MM.1S (cell line): Measurements from ENCODE around the gene FLII.
A peak's percentile ranks its signal among the peaks of the same experiment; 100 is the strongest.
"Not testable (repeated sequence)": the region's sequence is repeated elsewhere in the genome, so short reads cannot be mapped to it uniquely, and the experiment has no call there.

ENCODE experiments used
- DNase-seq: peaks from one replicate; pipeline ENCODE4 v3.0.0-alpha.2; 2015
- H2AFZ ChIP-seq: fragments of 300-600 bp; sonication (generic); 2 replicates; pipeline ENCODE4 v1.6.0; 2016; ENCODE audit warnings: antibody characterized with exemption, low read length
- H3F3A ChIP-seq: fragments of 300-600 bp; sonication (generic); 2 replicates; pipeline ENCODE4 v1.6.1; 2016; ENCODE audit warnings: mild to moderate bottlenecking, antibody characterized with exemption, low read length, moderate library complexity, mixed read lengths; ENCODE audit not compliant: insufficient read depth
- H3K27ac ChIP-seq: fragments of 300-600 bp; sonication (generic); 2 replicates; pipeline ENCODE4 v1.5.1; 2016; ENCODE audit warnings: mild to moderate bottlenecking, low read length
- H3K27me3 ChIP-seq: fragments of 300-600 bp; sonication (generic); replicated peaks from 2 replicates; pipeline ENCODE4 v1.6.0; 2016; ENCODE audit warnings: low read length; ENCODE audit not compliant: insufficient read depth
- H3K36me3 ChIP-seq: fragments of 300-600 bp; sonication (generic); replicated peaks from 2 replicates; pipeline ENCODE4 v1.6.1; 2016; ENCODE audit warnings: mild to moderate bottlenecking, low read length, mixed read lengths; ENCODE audit not compliant: insufficient read depth
- H3K4me1 ChIP-seq: fragments of 300-600 bp; sonication (generic); 2 replicates; pipeline ENCODE4 v1.6.1; 2016; ENCODE audit warnings: low read length, mixed read lengths
- H3K4me2 ChIP-seq: fragments of 300-600 bp; sonication (generic); 2 replicates; pipeline ENCODE4 v1.6.0; 2016; ENCODE audit warnings: low read depth, low read length
- H3K4me3 ChIP-seq: fragments of 300-600 bp; sonication (generic); 2 replicates; pipeline ENCODE4 v1.5.1; 2016; ENCODE audit warnings: low read length, mixed read lengths
- H3K79me2 ChIP-seq: fragments of 300-600 bp; sonication (generic); 2 replicates; pipeline ENCODE4 v1.6.1; 2016; ENCODE audit warnings: mixed run types, low read length, mixed read lengths
- H3K9ac ChIP-seq: fragments of 300-600 bp; sonication (generic); 2 replicates; pipeline ENCODE4 v1.6.1; 2016; ENCODE audit warnings: low read length, mixed read lengths
- H3K9me2 ChIP-seq: fragments of 300-600 bp; sonication (generic); replicated peaks from 2 replicates; pipeline ENCODE4 v1.6.1; 2016; ENCODE audit warnings: mild to moderate bottlenecking, low read length, mixed read lengths; ENCODE audit not compliant: insufficient read depth
- H3K9me3 ChIP-seq: fragments of 300-600 bp; sonication (generic); replicated peaks from 2 replicates; pipeline ENCODE4 v1.6.1; 2016; ENCODE audit warnings: mild to moderate bottlenecking, low read length, mixed read lengths; ENCODE audit not compliant: insufficient read depth
- H4K20me1 ChIP-seq: fragments of 300-600 bp; sonication (generic); 2 replicates; pipeline ENCODE4 v1.6.1; 2016; ENCODE audit warnings: mild to moderate bottlenecking, low read length, moderate library complexity, mixed read lengths; ENCODE audit not compliant: insufficient read depth
- CTCF ChIP-seq: fragments of 300-600 bp; sonication (generic); IDR thresholded peaks from 2 replicates; pipeline ENCODE4 v1.5.1; 2016; ENCODE audit warnings: antibody characterized with exemption, low read length, mixed read lengths
- EZH2 ChIP-seq: fragments of 300-600 bp; sonication (generic); optimal IDR thresholded peaks from 2 replicates; pipeline ENCODE3; 2017; ENCODE audit warnings: low read depth, mild to moderate bottlenecking, antibody characterized with exemption, low read length, mixed read lengths
- EZH2phosphoT487 ChIP-seq: fragments of 300-600 bp; sonication (generic); IDR thresholded peaks from 2 replicates; pipeline ENCODE4 v1.6.1; 2018; ENCODE audit warnings: antibody characterized with exemption, low read length

The FLII gene

GRCh38 chr17:18258356-18259038 lies at the start of gene FLII:
FLII (minus strand) TSS chr17:18258738; CDS start chr17:18258690, 48 bp downstream.
- DNase-seq = peak; percentile 57
- peaks cover 23% of the 10 kb centered on the region for H3K4me1 ChIP-seq

GRCh38 chr17:18303206-18303605 lies 44.7 kb upstream of the FLII start:
- H3K4me1 ChIP-seq, H3K9me3 ChIP-seq, H3K4me2 ChIP-seq, H3K9ac ChIP-seq, H3K4me3 ChIP-seq, H3F3A ChIP-seq, H2AFZ ChIP-seq, H4K20me1 ChIP-seq, H3K27ac ChIP-seq, H3K9me2 ChIP-seq, DNase-seq, H3K27me3 ChIP-seq: not testable (repeated sequence)
- H3K79me2 ChIP-seq = peaks cover 20% of the 10 kb centered on the region
- peaks cover 11% of the 10 kb centered on the region for H3K36me3 ChIP-seq

More at GRCh38 chr17:18258356-18259038, at the start of gene FLII:
- Histone ChIP-seq H3K27me3 (no peaks in the 10 kb centered on the region), H3K9me3 (no peaks in the 10 kb centered on the region), H3K9ac (peak within 1 kb of the TSS; percentile 88), H4K20me1 (peaks cover 16% of the 10 kb centered on the region), H3K27ac (peak within 1 kb of the TSS; percentile 75), H3K9me2 (no peaks in the 10 kb centered on the region), H3K4me2 (peak within 1 kb of the TSS; percentile 99), H2AFZ (peak within 1 kb of the TSS; percentile 96), H3K36me3 (no peaks in the 10 kb centered on the region), H3F3A (peaks cover 29% of the 10 kb centered on the region), H3K79me2 (peaks cover 47% of the 10 kb centered on the region), H3K4me3 (peak within 1 kb of the TSS; percentile 83)
- no peak for TF ChIP-seq CTCF
- TF ChIP-seq EZH2 = no peak
- no peak for TF ChIP-seq EZH2phosphoT487

GRCh38 chr17:18300725-18301480 lies 42.4 kb upstream of the FLII start:
- no peak overlapping the region for H3K4me2 ChIP-seq
- peaks cover 6% of the 10 kb centered on the region for H3K36me3 ChIP-seq
- H3K4me3 ChIP-seq = no peak overlapping the region
- no peaks in the 10 kb centered on the region for H3K4me1 ChIP-seq
- no peaks in the 10 kb centered on the region for H3K27me3 ChIP-seq
- no peaks in the 10 kb centered on the region for H3K9me3 ChIP-seq
- no peak overlapping the region for H2AFZ ChIP-seq
- H3K9me2 ChIP-seq = no peaks in the 10 kb centered on the region
- no peak overlapping the region for H3K9ac ChIP-seq
- no peaks in the 10 kb centered on the region for H3F3A ChIP-seq
- no peak for DNase-seq
- peaks cover 7% of the 10 kb centered on the region for H3K79me2 ChIP-seq
- TF ChIP-seq EZH2phosphoT487 (no peak), CTCF (no peak), EZH2 (no peak)
- H4K20me1 ChIP-seq = no peaks in the 10 kb centered on the region
- no peak overlapping the region for H3K27ac ChIP-seq

GRCh38 chr17:18298061-18298460 lies 39.5 kb upstream of the FLII start:
- H3K36me3 ChIP-seq, H3K27ac ChIP-seq, H3F3A ChIP-seq, H3K9ac ChIP-seq, DNase-seq, H3K4me1 ChIP-seq, H2AFZ ChIP-seq, H3K27me3 ChIP-seq, H4K20me1 ChIP-seq, H3K9me2 ChIP-seq, H3K9me3 ChIP-seq, H3K4me3 ChIP-seq, H3K4me2 ChIP-seq, H3K79me2 ChIP-seq: not testable (repeated sequence)
